Uterus (tissue), 2 donors: ENCODE data around the gene GCLC.
"Not testable (repeated sequence)": the region's sequence is repeated elsewhere in the genome, so short reads cannot be mapped to it uniquely, and the experiment has no call there.

Source experiments
- CTCF ChIP-seq, 4 experiments: fragments of 200-600 bp in 2 of 4; fragments of 450-650 bp in 2 of 4; sonication (generic) in 2 of 4; IDR thresholded peaks; one replicate each; pipeline ENCODE4 v1.5.1; 2016 to 2019; ENCODE audit warnings: antibody characterized with exemption in 4 of 4, mild to moderate bottlenecking in 2 of 4, moderate library complexity in 1 of 4
- POLR2A ChIP-seq, 2 donors: fragments of 450-650 bp; IDR thresholded peaks; one replicate each; pipeline ENCODE4 v1.6.1; 2016; ENCODE audit warnings: antibody characterized with exemption in 2 of 2, mild to moderate bottlenecking in 1 of 2, moderate library complexity in 1 of 2

- TF ChIP-seq CTCF, POLR2A (IDR thresholded peaks at IDR 0.05): not testable (repeated sequence)
These were observed 8.7 kb upstream of the GCLC start for GRCh38 chr6:53553600-53553999.
